ENCODE measurements around the gene NTN3. TPM values are rescaled to one million over a fixed set of nuclear protein-coding genes. Genes with fewer than 3 reads are reported as not detected.

The NTN3 gene
- total RNA-seq, 1 experiment from 2014 or later = 5.6 TPM

- H3K36me3 ChIP-seq = no peaks in the 10 kb centered on the region
- peak overlapping the region; percentile 90 for H3K27ac ChIP-seq
- H3K9me3 ChIP-seq (replicated peaks) = no peaks in the 10 kb centered on the region
- peaks cover 39% of the 10 kb centered on the region for H3K4me1 ChIP-seq
- peak overlapping the region; percentile 60 for H3K4me3 ChIP-seq
- H3K27me3 ChIP-seq = no peaks in the 10 kb centered on the region
- peak; percentile 87 to 88 for DNase-seq
Measured at GRCh38 chr16:2467528-2468232, 3.4 kb upstream of the NTN3 start.

GRCh38 chr16:2468233-2468724, 2.8 kb upstream of the NTN3 start:
- peak overlapping the region; percentile 90 for H3K27ac ChIP-seq
- peak overlapping the region; percentile 60 for H3K4me3 ChIP-seq
- peaks cover 39% of the 10 kb centered on the region for H3K4me1 ChIP-seq
- no peaks in the 10 kb centered on the region for H3K36me3 ChIP-seq
- H3K27me3 ChIP-seq = no peaks in the 10 kb centered on the region
- DNase-seq = peak; percentile 68 to 76
- no peaks in the 10 kb centered on the region for H3K9me3 ChIP-seq (replicated peaks)

GRCh38 chr16:2468725-2469398, 2.2 kb upstream of the NTN3 start:
- H3K9me3 ChIP-seq (replicated peaks) = no peaks in the 10 kb centered on the region
- no peaks in the 10 kb centered on the region for H3K36me3 ChIP-seq
- H3K27ac ChIP-seq = peak overlapping the region; percentile 90
- no peaks in the 10 kb centered on the region for H3K27me3 ChIP-seq
- peaks cover 39% of the 10 kb centered on the region for H3K4me1 ChIP-seq
- peak overlapping the region; percentile 60 for H3K4me3 ChIP-seq
- peak; percentile 93 to 95 for DNase-seq

GRCh38 chr16:2469399-2470233, 1.5 kb upstream of the NTN3 start:
- H3K27me3 ChIP-seq = no peaks in the 10 kb centered on the region
- no peaks in the 10 kb centered on the region for H3K36me3 ChIP-seq
- peak overlapping the region; percentile 90 for H3K27ac ChIP-seq
- peak; percentile 44 to 54 for DNase-seq
- H3K9me3 ChIP-seq (replicated peaks) = no peaks in the 10 kb centered on the region
- H3K4me3 ChIP-seq = peak overlapping the region; percentile 60
- peaks cover 41% of the 10 kb centered on the region for H3K4me1 ChIP-seq

- no peaks in the 10 kb centered on the region for H3K27me3 ChIP-seq
- peaks cover 41% of the 10 kb centered on the region for H3K4me1 ChIP-seq
- H3K27ac ChIP-seq = peak overlapping the region; percentile 90; the same call in 1 of the 2 replicates
- no peak for DNase-seq
- no peaks in the 10 kb centered on the region for H3K9me3 ChIP-seq (replicated peaks)
- H3K4me3 ChIP-seq = no peak overlapping the region
- no peaks in the 10 kb centered on the region for H3K36me3 ChIP-seq
Measured at GRCh38 chr16:2470234-2470601, 879 bp upstream of the NTN3 start.

GRCh38 chr16:2470603-2471015, 488 bp upstream of the NTN3 start:
- H3K27ac ChIP-seq = no peak overlapping the region; the same call in 1 of the 2 replicates
- DNase-seq = peak; percentile 37 to 65
- no peaks in the 10 kb centered on the region for H3K9me3 ChIP-seq (replicated peaks)
- H3K36me3 ChIP-seq = no peaks in the 10 kb centered on the region
- peaks cover 41% of the 10 kb centered on the region for H3K4me1 ChIP-seq
- no peak overlapping the region for H3K4me3 ChIP-seq
- no peaks in the 10 kb centered on the region for H3K27me3 ChIP-seq

- H3K27me3 ChIP-seq = no peaks in the 10 kb centered on the region
- peaks cover 41% of the 10 kb centered on the region for H3K4me1 ChIP-seq
- H3K27ac ChIP-seq = no peak overlapping the region; the same call in 1 of the 2 replicates
- peak overlapping the region; percentile 51 for H3K4me3 ChIP-seq
- no peaks in the 10 kb centered on the region for H3K9me3 ChIP-seq (replicated peaks)
- no peak for DNase-seq
- H3K36me3 ChIP-seq = no peaks in the 10 kb centered on the region
Measured at GRCh38 chr16:2471653-2472487, 773 bp downstream of the NTN3 start.

GRCh38 chr16:2472488-2472864, 1.4 kb downstream of the NTN3 start:
- H3K9me3 ChIP-seq (replicated peaks) = no peaks in the 10 kb centered on the region
- H3K27ac ChIP-seq = no peak overlapping the region
- H3K36me3 ChIP-seq = no peaks in the 10 kb centered on the region
- H3K4me1 ChIP-seq = peaks cover 36% of the 10 kb centered on the region
- no peak overlapping the region for H3K4me3 ChIP-seq
- no peak for DNase-seq
- no peaks in the 10 kb centered on the region for H3K27me3 ChIP-seq

GRCh38 chr16:2472885-2473445, 1.9 kb downstream of the NTN3 start:
- no peak overlapping the region for H3K4me3 ChIP-seq
- H3K27ac ChIP-seq = no peak overlapping the region
- no peaks in the 10 kb centered on the region for H3K27me3 ChIP-seq
- no peaks in the 10 kb centered on the region for H3K9me3 ChIP-seq (replicated peaks)
- no peaks in the 10 kb centered on the region for H3K36me3 ChIP-seq
- H3K4me1 ChIP-seq = peaks cover 36% of the 10 kb centered on the region
- no peak for DNase-seq

GRCh38 chr16:2473446-2473926, 2.4 kb downstream of the NTN3 start:
- Histone ChIP-seq H3K9me3 (replicated peaks) (no peaks in the 10 kb centered on the region), H3K27me3 (no peaks in the 10 kb centered on the region), H3K4me3 (no peak overlapping the region), H3K36me3 (no peaks in the 10 kb centered on the region), H3K27ac (no peak overlapping the region), H3K4me1 (peaks cover 34% of the 10 kb centered on the region)
- DNase-seq = no peak

- H3K27ac ChIP-seq = peak overlapping the region; percentile 36; the same call in 1 of the 2 replicates
- H3K4me3 ChIP-seq = peak overlapping the region; percentile 68
- H3K9me3 ChIP-seq (replicated peaks) = no peaks in the 10 kb centered on the region
- DNase-seq = peak in 1 of 2 experiments; percentile 31
- H3K36me3 ChIP-seq = no peaks in the 10 kb centered on the region
- H3K27me3 ChIP-seq = no peaks in the 10 kb centered on the region
- H3K4me1 ChIP-seq = peaks cover 27% of the 10 kb centered on the region
Measured at GRCh38 chr16:2473999-2474876, 3.1 kb downstream of the NTN3 start.

GRCh38 chr16:2474877-2475412, 3.8 kb downstream of the NTN3 start, which contains the start of gene TBC1D24:
TSS of gene TBC1D24 (plus strand) at chr16:2475127. CDS start at chr16:2496149, 21,022 bp downstream.
- no peaks in the 10 kb centered on the region for H3K27me3 ChIP-seq
- peaks cover 20% of the 10 kb centered on the region for H3K4me1 ChIP-seq
- H3K36me3 ChIP-seq = no peaks in the 10 kb centered on the region
- H3K4me3 ChIP-seq = peak within 1 kb of the TSS; percentile 68
- H3K27ac ChIP-seq = peak within 1 kb of the TSS; percentile 36; the same call in 1 of the 2 replicates
- no peaks in the 10 kb centered on the region for H3K9me3 ChIP-seq (replicated peaks)
- peak; percentile 81 to 86 for DNase-seq
